ENCODE results near the gene NUAK2.

GRCh38 chr1:205279986-205280385 lies 41.6 kb downstream of the NUAK2 start:
- TF ChIP-seq CTCF (IDR thresholded peaks at IDR 0.05; ENCODE audit: low read length) (no peak), EZH2 (IDR thresholded peaks at IDR 0.05; ENCODE audit: borderline replicate concordance, low read length) (no peak)

All from OCI-LY1 (cell line).